Measurements from ENCODE around the gene NEURL1.
"Not testable (repeated sequence)": the region's sequence is repeated elsewhere in the genome, so short reads cannot be mapped to it uniquely, and the experiment has no call there.

The NEURL1 gene

DNA sequence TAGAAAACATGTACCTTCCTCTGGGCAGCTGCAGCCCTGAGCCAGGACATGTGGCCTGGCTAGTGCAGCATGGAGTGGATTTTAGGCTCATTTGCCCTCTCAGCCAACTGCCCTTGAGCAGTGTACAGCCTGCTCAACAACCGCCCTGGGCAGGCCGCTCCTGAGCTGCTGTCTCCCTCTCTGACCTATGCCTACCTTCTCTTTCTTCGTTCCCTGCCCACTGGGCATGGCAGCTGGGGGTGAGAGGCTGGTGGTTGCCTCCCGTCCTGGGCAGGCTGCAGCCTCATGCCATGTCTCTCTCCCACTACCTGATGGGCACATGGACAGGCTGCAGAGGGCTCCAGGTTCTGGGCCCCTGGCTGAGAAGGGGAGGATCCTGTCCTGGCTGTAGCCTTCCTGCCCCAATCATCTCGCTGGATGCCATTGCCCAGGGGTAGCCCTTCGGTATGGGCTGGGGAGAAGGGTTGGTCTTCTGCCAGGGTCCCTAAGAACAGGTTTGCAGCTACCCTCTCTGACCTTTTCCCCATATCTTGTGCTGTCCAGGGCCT is 97.3 kb downstream of the NEURL1 start:
- DNase-seq: no peak

DNA sequence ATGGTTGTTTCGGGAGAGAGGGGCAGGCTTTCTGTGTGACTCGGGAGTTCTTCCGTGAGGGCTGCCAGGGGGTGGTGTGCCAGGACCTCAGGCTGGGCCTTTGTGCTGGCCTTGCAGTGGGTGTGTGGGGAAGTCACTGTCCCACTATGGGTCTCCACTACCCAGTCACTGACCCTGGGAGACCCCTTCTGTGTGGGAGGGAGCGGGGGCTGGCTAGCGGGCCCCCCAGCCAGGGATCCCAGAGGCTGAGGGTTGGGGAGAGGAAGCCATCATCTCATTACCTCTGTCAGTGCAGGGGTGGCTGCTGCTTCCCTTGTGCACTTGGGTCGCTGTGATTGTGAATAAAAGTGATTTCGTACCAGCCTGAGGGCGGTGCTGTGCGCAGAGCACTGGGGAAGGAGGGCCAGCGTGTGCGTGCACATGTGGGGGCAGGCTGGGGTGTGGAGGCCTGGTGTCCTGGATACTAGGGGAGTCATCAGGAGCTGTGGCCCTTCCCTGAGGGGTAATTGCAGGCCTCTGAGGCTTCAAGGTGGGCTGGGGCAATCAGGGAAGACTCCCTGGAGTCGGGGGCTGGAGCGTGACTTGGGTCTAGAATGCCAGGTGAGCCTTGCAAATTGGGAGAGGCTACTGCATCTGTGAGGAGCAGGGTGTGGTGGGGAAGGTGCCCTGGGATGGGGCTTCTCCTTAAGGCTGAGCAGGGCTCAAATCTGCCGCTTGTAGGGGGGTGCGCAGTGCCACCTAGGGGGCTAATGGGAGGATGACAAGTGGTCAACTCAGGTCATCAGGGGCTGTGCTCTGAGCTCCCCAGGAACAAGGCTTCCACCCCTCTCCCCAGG is 98.9 kb downstream of the NEURL1 start:
- peak; percentile 13 for DNase-seq

DNA sequence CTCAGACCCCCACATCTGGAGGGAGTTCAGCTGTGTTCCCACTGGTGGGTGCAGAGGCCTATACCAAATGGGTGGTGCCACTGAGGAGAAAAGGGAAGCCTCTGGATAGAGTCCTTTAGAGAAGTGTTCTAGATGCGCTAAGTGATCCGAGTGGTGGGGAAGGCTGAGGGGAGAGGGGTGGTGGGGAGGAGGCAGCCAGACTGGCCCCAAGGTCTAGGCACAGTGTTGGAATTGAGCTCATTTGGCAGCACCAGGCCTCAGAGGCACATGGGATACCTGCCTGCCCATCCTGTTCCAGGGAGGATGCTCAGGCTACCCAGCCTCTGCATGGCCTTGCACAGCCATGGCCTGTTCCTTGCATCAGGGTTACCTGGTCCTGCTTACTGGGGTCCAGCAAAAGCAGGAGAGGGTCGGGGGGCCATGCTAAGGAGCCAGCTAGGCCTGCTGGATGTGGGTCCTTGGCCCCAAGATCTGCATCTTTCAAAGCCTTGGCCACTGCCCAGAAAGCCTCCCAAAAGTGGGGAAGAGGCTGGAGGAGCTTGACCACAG is 99.6 kb downstream of the NEURL1 start:
- no peak for DNase-seq

DNA sequence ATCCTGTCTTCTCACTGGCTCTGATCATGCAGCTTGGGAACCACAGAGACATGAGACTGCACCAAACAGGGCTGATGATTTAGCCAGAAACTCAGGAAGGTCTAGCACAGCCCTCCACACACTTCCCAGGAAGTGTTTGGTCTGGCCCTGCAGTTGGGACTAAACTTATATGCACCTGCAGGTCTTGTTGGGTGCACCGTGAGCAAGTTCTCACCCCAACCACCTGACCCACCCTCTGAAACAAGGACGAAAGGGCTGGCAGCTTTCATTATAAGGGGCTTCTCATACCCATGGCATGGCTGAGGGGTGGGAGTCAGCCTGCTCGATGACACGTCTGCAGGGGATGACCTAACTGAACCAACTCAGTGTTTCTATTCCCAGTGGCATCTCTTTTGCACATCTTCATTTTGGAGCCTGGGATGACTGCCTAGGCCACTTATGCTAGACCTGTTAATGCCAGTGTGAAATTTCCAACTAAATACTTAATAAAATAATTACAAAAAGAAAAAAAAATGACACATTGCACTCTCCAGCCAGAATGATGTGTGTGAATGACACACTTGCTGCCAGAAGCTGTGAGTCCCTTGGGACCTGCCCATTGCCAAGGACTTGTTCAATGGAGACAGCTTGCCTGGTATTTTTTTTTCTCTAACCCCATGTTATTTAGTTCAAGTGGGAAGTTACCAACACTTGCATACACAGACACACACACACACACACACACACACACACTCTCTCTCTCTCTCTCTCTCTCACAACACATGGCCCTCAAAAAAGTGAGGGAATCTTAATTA is 102.6 kb downstream of the NEURL1 start:
- DNase-seq: no peak

DNA sequence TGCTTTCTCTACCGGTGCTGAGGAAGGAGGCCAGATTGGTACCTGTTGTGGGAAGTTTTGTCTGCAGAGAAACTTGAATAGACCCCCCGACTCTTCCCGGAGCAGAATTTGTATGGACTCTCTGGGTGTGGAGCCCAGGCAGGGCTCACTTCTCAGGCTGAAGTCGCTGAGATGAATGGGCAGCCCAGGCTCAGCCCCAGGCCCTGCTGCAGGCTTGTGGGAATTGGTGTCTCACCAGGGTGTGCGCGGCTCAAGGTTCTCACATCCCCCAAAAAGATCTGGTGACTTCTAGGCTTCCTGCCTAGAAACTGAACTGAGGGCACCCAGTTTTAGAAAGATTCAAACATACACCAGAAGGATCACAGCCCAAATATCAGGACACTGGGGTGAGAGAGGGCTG is 103.5 kb downstream of the NEURL1 start:
- DNase-seq: no peak

DNA sequence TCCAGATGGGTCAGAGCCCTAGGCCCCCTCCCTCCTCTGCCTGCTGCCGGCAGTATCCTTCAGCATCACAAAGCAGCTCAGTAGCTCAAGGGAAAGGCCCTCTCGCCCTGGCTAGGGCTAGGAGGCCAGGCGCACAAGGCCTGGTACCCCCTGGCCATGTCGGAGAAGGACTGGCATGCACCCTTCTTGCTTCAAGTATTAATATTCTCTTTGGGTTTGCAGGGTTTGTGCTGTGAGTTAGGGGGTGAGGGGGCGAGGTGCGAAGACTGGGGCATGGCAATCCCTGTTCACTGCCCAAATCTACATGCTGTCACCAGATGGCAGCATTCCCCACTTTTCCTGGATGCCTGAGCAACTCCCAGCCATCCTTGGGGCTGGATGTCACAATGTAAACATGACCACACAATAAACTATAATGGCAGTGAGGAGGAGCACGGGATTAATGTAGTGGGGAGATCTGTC is 105.2 kb downstream of the NEURL1 start:
- no peak for DNase-seq

DNA sequence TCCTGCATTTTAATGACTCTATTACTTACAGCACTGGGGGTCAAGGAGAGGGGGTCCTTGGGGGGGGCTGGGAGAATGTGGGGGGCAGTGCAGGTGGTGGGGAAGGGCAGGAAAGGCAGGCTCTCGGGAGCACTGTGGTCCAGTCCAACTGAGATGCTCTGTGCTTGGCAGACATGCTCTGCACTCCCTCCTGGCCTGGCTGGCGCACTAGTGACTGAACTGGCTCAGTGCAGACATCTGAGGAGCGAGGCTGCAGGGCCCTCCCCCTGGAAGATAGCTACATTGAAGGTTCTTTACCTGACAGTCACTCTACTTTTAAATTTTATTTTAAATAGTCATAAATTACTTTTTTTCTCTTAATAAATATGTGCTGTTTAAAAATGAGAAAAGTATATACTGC is 105.7 kb downstream of the NEURL1 start:
- DNase-seq: no peak

DNA sequence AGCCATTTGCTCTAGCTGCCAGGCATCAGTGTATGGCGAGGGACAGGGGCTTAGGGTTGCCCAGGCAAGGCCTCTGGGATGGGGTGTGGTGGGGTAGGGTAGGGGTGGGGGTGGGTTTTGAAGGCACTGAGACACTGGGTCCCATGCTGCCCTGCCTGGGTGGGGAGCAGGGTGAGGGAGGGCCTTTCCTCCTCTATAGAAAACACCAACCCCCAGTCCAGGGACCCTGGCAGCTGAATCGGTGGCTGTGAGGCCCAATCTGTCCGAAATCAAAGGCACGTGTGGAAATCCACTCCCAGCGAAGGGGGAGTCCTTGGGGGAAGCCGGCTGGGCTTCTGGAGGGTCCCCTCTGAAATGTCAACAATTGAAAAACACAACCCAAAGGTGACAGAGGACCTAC is 106.4 kb downstream of the NEURL1 start:
- DNase-seq: no peak

DNA sequence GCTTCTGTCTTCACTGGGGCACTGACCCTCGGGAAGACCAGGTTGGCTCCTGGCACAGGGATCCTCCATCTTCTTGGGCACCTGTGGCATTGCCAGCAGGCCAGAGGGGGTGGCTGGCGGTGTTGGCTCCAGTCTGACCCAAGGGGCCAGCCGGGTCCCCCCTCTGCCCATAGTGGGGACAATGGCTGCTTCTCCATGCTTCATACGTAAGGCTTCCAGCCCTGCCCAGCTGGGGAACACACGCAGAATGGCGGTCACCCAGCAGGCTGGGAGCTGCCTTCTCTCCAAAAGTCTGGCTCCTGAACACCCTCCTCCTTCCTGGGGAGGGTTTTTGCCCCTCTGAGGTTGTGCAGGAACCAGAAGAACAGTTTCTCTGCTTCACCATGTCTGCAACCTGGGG is 106.8 kb downstream of the NEURL1 start:
- DNase-seq: no peak

DNA sequence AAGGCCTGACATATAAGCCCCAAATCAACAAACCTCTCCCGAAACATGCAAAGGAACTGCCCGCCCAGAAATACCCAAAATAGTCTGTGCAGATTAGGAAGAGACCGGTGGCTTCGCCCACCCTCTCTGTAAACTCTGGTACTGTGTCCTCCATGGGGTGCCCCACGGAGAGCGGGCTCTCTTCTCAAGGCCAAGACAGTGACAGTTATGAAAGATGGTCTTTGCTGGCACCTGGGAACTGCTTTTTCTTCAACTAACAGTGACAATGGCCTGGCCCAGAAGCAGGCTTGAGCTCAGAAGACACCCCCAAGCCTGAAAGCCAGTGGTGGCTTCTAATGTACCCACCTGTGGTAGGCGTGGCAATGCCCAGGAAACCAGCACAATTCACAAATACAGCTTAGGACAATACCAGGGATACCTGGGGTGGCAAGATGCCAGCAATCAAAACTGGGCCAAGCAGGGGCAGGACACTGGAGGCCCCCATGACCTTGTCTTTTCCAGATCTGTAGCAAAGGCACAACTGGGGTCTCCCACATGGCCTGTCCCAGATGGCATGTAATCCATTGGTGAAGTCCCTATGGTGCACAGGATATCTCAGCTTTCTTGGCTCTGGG is 107.6 kb downstream of the NEURL1 start:
- no peak for DNase-seq

DNA sequence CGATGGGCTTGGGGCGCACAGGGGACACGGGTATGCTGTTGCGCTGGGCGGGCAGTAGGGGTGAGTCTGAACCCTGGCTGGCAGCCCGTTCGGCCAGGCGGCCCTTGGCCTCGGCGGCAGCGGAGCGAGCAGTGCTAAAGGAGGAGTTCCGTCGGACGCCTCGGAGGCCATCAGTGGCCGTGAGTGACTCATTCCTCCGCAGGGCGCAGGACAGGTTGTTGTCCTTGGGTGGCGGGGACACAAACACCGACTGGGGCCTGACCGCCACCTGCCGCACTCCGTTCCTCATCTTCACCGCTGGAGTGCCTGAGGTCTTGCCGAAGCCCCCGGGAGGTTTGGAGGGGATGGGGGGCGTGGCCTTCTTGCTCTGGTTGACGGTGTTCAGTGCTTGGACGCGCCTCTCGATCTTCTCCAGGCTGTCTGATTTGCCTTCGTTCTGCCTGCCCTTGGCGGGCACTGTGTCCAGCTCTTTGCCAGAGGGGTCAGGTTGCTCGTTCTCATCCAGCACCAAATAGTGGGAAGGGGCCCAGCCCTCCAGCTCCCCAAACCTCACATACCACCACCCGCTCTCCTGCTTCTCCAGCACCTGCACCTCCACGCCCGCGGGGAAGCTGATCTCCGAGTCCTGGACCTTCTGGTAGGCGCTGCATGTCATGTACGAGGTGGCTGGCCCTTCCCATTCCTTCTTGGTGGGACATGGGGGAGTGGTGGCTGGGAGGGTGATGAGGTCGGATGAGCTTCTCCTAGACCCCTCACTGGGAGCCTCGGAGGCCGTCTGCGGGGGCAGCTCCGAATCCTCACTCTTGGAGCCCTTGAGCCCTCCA is 108.7 kb downstream of the NEURL1 start:
- DNase-seq: no peak

DNA sequence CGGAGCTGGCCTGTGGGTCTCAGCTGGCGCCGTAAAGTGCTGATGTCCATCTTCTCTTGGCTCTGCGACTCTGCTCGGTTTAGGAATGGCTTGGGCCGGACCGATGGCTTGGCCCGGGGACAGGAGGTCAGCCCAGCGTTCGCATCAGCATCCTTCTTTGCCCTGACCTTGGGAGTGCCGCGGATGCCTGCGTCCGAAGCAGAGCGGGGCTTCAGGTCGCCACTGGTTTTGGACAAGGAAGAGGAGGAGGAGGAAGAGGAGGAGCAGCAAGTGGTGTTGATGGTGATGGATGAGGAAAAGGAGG is 109.3 kb downstream of the NEURL1 start:
- DNase-seq: no peak

DNA sequence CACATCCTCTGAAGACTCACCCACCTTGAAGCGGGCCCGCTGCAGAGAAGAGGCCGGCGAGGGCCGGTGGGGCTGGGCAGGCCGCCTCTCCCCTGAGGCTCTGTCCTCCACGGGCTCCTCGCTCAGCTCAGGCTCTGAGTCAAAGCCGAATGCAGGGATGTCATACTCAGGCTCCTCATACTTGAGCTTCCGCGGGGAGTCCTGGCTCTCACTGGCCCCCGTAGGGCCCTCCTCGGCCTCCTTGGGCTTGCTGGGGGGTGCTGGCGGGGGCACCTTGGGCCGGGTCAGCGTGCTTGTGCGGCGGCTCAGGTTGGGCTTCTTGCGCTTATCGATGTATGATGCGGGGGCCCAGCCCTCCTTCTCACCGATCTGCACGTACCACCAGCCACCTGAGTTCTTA is 109.9 kb downstream of the NEURL1 start:
- DNase-seq: no peak

DNA sequence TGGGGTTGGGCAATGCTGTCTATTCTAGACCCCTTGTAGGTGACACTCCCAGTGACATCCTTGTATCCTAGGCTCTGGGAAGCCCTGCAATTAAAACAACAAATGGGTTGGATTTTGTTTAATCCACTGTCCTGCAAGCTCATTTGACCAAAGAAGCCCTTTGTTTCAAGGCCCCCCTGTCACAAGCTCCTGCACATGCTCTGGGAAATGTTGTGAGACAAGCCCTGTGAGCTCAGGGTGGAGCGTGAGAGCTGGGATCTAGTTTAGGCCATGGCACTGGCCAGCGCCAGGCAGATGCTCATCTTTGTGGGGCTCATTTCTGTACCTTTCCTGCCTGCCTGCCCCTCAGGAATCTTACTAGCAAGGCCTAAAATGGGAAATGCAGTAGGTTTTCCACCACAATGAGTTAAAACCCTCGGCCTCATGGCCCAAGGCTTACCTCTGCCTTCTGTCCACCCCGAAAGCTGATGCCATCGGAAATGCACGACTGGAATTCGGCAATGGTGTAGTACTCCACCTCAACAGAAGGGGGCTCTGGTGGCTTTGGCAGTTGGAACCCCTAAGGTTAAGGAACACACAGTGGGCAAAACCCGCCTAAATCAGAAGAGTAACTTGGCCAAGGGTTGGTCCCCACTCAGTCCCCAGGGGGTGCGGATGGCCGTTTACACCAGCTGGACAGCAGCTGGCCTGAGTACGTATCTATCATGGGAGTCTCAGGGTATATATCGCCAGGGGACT is 112.0 kb downstream of the NEURL1 start:
- peak; percentile 14 for DNase-seq

DNA sequence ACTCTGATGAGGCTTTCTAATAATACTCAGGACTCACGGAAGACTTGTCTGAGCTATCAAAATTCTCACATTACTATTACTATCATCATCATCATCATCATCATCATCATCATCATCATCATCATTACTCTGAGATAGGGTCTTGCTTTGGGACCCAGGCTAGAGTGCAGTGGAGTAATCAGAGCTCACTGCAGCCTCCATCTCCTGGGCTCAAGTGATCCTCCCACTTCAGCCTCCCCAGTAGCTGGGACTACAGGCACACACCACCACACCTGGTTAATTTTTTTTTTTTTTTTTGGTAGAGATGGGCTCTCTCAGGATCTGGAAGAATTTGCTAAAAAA is 112.6 kb downstream of the NEURL1 start:
- not testable (repeated sequence) for DNase-seq

DNA sequence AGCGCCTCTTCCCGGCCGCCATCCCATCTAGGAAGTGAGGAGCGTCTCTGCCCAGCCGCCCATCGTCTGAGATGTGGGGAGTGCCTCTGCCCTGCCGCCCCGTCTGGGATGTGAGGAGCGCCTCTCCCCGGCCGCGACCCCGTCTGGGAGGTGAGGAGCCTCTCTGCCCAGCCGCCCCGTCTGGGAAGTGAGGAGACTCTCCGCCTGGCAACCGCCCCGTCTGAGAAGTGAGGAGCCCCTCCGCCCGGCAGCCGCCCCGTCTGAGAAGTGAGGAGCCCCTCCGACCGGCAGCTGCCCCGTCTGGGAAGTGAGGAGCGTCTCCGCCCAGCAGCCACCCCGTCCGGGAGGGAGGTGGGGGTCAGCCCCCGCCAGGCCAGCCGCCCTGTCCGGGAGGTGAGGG is 113.5 kb downstream of the NEURL1 start:
- not testable (repeated sequence) for DNase-seq

DNA sequence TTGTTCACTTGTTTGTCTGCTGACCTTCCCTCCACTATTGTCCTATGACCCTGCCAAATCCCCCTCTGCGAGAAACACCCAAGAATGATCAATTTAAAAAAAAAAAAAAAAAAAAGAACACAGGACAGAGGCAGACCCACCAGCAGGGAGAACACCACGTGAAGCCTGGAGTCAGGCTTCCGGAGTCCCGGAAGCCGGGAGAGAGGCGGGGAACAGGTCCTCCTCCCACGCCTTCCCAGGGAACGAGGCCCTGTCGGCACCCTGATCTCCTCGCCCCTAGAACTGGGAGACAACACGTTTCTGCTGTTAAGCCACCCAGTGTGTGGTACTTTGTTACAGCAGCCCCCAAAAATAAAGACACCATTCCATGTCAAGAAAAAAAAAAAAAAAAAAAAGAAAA is 114.6 kb downstream of the NEURL1 start:
- DNase-seq: not testable (repeated sequence)

DNA sequence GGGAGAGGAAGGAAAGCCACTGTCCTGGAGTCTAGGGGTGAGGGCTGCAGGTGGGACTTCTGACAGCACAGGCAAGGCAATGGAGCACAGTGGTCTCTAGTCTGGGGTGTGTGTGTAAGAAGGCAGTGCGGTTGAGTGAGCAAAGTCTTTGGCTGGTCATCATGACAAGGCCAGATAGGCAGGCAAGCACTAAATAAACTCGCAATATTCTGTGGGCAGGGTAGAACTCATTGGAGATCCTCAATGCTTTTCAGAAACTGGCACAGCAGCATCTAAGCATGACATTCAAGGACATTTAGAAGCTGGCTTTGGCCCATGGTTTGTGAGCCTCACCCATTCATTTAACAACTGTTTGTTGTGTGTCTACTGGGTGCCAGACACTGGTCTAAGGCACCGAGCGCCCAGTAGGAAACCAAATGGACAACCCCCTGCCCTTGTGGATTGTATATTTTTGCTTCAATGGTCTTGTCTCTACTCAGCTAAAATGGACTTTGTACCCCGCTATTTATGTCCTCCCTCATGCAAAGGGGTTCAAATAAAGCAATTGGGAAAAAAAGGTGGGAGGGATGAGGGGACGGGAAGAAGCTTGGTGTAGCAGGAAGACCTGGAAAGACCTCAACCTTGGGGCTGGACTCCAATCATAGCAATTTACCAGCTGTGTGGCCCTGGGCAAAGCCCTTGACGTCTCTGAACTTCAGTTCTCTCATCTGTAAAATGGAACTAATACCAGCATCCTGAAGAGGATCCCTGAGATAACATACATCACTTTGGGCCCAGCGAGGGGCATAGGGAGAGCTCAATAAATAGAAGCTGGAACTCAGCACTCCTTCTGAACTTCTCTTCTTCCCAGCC is 116.0 kb downstream of the NEURL1 start:
- no peak for DNase-seq

DNA sequence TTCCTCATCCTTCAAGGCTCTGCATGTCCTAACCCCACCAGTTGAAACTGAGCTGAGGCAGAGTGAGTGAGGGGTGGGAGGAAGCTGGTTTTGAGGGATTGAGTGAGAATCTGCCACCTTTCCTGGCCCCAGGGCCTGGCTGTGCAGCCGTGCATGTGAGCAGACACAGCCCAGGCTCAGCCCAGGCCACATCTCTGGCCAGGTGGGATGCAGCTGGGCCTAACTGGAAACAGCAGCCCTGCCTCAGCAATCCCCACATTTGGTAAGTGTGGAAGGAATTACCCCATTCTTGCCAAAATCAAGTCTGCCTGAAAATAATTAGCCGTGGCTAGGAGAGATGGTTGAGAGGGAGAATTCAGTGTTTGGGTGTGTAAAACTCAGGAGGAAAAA is 116.6 kb downstream of the NEURL1 start:
- DNase-seq: no peak

DNA sequence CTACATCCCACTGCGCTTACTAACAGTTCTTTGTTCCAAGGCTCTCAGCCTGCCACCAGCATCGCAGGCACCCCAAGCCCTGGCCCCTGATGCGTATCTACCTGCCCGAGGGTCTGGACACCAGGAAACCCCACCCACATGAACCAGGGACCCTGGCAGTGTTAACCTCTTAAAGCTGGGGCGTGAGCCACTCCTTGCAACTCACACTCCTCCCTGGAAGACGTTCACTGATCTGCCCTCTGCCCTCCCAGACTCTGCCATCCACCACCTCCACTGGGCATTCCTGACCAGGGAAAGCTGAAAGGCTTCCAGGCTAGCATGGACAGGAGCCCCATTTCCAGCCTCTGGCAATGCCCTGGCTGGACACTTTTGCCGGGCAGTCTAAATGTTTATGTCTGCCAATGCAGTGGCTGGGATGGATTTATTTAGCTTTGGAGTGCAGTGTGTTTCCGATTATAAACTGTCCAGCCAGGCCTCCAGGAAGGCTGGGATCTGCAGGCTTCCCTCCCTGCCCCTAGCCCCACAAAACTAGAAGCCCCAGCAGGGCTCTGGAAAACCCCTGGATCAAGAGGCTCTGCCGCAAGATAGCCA is 117.5 kb downstream of the NEURL1 start:
- DNase-seq: no peak

Data from activated CD4-positive, alpha-beta T cell treated with anti-CD3 and anti-CD28 coated beads for 1 hour (primary cell).